ENCODE data around the gene BUD31. TPM values are rescaled to one million over a fixed set of nuclear protein-coding genes. Genes with fewer than 3 reads are reported as not detected.

Gene BUD31
- total and polyA plus RNA-seq, 2 experiments from 2014 or later: 77.1 to 247 TPM

DNA sequence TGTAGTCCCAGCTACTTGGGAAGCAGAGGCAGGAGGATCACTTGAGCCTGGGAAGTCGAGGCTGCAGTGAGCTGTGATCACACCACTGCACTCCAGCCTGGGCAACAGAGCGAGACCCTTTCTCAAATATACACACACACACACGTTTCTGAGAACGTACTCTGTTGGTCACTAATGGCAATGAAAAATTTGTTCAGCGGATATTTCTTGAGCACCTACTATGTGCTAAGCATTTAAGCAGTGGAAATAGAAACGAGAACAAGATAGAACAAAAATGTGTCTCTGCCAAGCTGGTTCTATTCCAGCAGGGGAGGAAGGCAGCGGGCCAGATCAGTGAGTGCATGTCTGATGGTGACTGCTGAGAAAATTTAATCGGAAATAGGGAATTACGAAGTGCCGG lies 25.6 kb upstream of the BUD31 start:
- Histone ChIP-seq H3K27me3 (ENCODE audit: insufficient read depth) (no peaks in the 10 kb centered on the region), H3K9me2 (ENCODE audit: insufficient read depth) (no peaks in the 10 kb centered on the region), H3K36me3 (ENCODE audit: insufficient read depth) (no peaks in the 10 kb centered on the region), H3K27ac (ENCODE audit: low read depth) (no peak overlapping the region), H4K20me1 (replicated peaks; ENCODE audit: insufficient read depth) (peaks cover 13% of the 10 kb centered on the region; the same call in 1 of the 2 replicates), H3F3A (replicated peaks; ENCODE audit: low read depth) (no peaks in the 10 kb centered on the region), H2AFZ (no peak overlapping the region), H3K4me1 (ENCODE audit: insufficient read depth) (0 out of 2 replicates have a peak, but pooled peaks cover 10% of the 10 kb centered on the region), H3K79me2 (replicated peaks; ENCODE audit: insufficient read depth) (peaks cover 12% of the 10 kb centered on the region), H3K4me3 (no peak overlapping the region), H3K4me2 (no peak overlapping the region)
- Mint-ChIP-seq H3K36me3 (ENCODE audit: low read depth) (peaks cover 20% of the 10 kb centered on the region), H3K4me3 (no peak overlapping the region; the same call in 2 of the 3 replicates), H3K27ac (no peak overlapping the region), H3K4me1 (peaks cover 14% of the 10 kb centered on the region), H3K27me3 (ENCODE audit: insufficient read depth, low read depth, poor library complexity) (peaks cover 12% of the 10 kb centered on the region), H3K9me3 (no peaks in the 10 kb centered on the region)
- TF ChIP-seq CREB1 (CRISPR knock-in tag; IDR thresholded peaks at IDR 0.05; ENCODE audit: low read depth) (no peak), EZH2 (IDR thresholded peaks at IDR 0.05; ENCODE audit: low read depth, unreplicated experiment) (no peak), ETS1 (IDR thresholded peaks at IDR 0.05) (no peak), STAT1 (IDR thresholded peaks at IDR 0.05; ENCODE audit: unreplicated experiment) (no peak), CTCF (conservative IDR thresholded peaks at IDR 0.05; ENCODE audit: low read depth in 2 of 2) (no peak), JUNB (IDR thresholded peaks at IDR 0.05; ENCODE audit: unreplicated experiment) (no peak), ZNF114 (CRISPR knock-in tag; IDR thresholded peaks at IDR 0.05) (no peak), POLR2AphosphoS5 (IDR thresholded peaks at IDR 0.05; ENCODE audit: low read depth) (no peak)
- ATAC-seq (no peak), DNase-seq (ENCODE audit: low spot score) (no peak)

GRCh38 chr7:99383791-99384370 lies 24.9 kb upstream of the BUD31 start:
- peaks cover 10% of the 10 kb centered on the region for H3K79me2 ChIP-seq (replicated peaks; ENCODE audit: insufficient read depth)
- H4K20me1 ChIP-seq (replicated peaks; ENCODE audit: insufficient read depth): peaks cover 12% of the 10 kb centered on the region; the same call in 1 of the 2 replicates
- no peak overlapping the region for H2AFZ ChIP-seq
- Mint-ChIP-seq H3K4me1 (peaks cover 14% of the 10 kb centered on the region), H3K4me3 (no peak overlapping the region), H3K27me3 (ENCODE audit: insufficient read depth, low read depth, poor library complexity) (peaks cover 12% of the 10 kb centered on the region), H3K9me3 (no peaks in the 10 kb centered on the region), H3K36me3 (ENCODE audit: low read depth) (peaks cover 24% of the 10 kb centered on the region), H3K27ac (no peak overlapping the region)
- ATAC-seq (no peak), DNase-seq (ENCODE audit: low spot score) (no peak)
- H3K9me2 ChIP-seq (ENCODE audit: insufficient read depth): no peaks in the 10 kb centered on the region
- H3K4me1 ChIP-seq (ENCODE audit: insufficient read depth): 0 out of 2 replicates have a peak, but pooled peaks cover 10% of the 10 kb centered on the region
- H3K27ac ChIP-seq (ENCODE audit: low read depth): no peak overlapping the region
- no peaks in the 10 kb centered on the region for H3F3A ChIP-seq (replicated peaks; ENCODE audit: low read depth)
- no peak overlapping the region for H3K4me2 ChIP-seq
- no peaks in the 10 kb centered on the region for H3K27me3 ChIP-seq (ENCODE audit: insufficient read depth)
- no peaks in the 10 kb centered on the region for H3K36me3 ChIP-seq (ENCODE audit: insufficient read depth)
- no peak overlapping the region for H3K4me3 ChIP-seq
- TF ChIP-seq CTCF (conservative IDR thresholded peaks at IDR 0.05; ENCODE audit: low read depth in 2 of 2) (no peak), REST (IDR thresholded peaks at IDR 0.05; ENCODE audit: unreplicated experiment) (no peak), CREB1 (CRISPR knock-in tag; IDR thresholded peaks at IDR 0.05; ENCODE audit: low read depth) (no peak), EZH2phosphoT487 (IDR thresholded peaks at IDR 0.05; ENCODE audit: unreplicated experiment) (no peak), STAT1 (IDR thresholded peaks at IDR 0.05; ENCODE audit: unreplicated experiment) (no peak), EZH2 (IDR thresholded peaks at IDR 0.05; ENCODE audit: low read depth, unreplicated experiment) (no peak), ZNF331 (CRISPR knock-in tag; IDR thresholded peaks at IDR 0.05; ENCODE audit: low read depth) (no peak), ZNF114 (CRISPR knock-in tag; IDR thresholded peaks at IDR 0.05) (no peak)
